ENCODE measurements around the gene TRPT1. TPM values are rescaled to one million over a fixed set of nuclear protein-coding genes. Genes with fewer than 3 reads are reported as not detected.

Gene TRPT1
- polyA plus RNA-seq, 2 of the 4 experiments (the other 2 are of a cell fraction), result 18.6 to 28.5 TPM

GRCh38 chr11:64261556-64262080 lies 35.6 kb upstream of the TRPT1 start:
- Histone ChIP-seq H3K4me2 (no peak overlapping the region), H3K27ac (no peak overlapping the region), H3K4me3 (no peak overlapping the region), H3K4me1 (peaks cover 2% of the 10 kb centered on the region; the same call in 1 of the 3 replicates), H3K9me3 (no peaks in the 10 kb centered on the region)
- POLR2A ChIA-PET, result no interaction called here
- DNase-seq (ENCODE audit: low read depth in 1 of 2, low spot score in 1 of 2), result no peak
- ATAC-seq, result no peak
- no peak for FAIRE-seq
- CTCF ChIA-PET, result interaction anchor here (13.4 to 16.0 kb wide), 2 partner anchors 14 to 41 kb away, joined by 220 read pairs; partner anchors contain the start of genes CATSPERZ, ESRRA, PLCB3 and PPP1R14B
- TF ChIP-seq ZFP36 (IDR thresholded peaks at IDR 0.05; ENCODE audit: borderline replicate concordance, partially characterized antibody) (no peak), NFE2L2 (conservative IDR thresholded peaks at IDR 0.05; ENCODE audit: low read length) (no peak), RNF2 (IDR thresholded peaks at IDR 0.05; ENCODE audit: borderline replicate concordance, low read depth) (no peak), POLR2A (IDR thresholded peaks at IDR 0.05; ENCODE audit: low read length) (no peak), JUN (IDR thresholded peaks at IDR 0.05) (no peak), SMC3 (IDR thresholded peaks at IDR 0.05) (no peak), HOXA7 (CRISPR knock-in tag; IDR thresholded peaks at IDR 0.05) (no peak), FOSL2 (IDR thresholded peaks at IDR 0.05) (no peak), FOSL2 (CRISPR knock-in tag; IDR thresholded peaks at IDR 0.05) (no peak), MAX (IDR thresholded peaks at IDR 0.05) (no peak), TP53 (CRISPR knock-in tag; IDR thresholded peaks at IDR 0.05) (no peak), HMGXB4 (CRISPR knock-in tag; IDR thresholded peaks at IDR 0.05; ENCODE audit: borderline replicate concordance) (no peak)
- WGBS (ENCODE audit: missing lambda C conversion rate), result 93% methylated on average over 13 of the region's 18 CpGs

- ATAC-seq, result no peak
- 88% methylated on average over 6 of the region's 6 CpGs for WGBS (ENCODE audit: missing lambda C conversion rate)
These were observed 34.2 kb upstream of the TRPT1 start for GRCh38 chr11:64260147-64260708.

GRCh38 chr11:64259533-64260067 lies 33.6 kb upstream of the TRPT1 start:
- DNase-seq (ENCODE audit: low read depth in 1 of 2, low spot score in 1 of 2), result no peak
- ChIA-PET POLR2A (no interaction called here), CTCF (interaction anchor here (6.4 to 16.0 kb wide), 3 partner anchors 12 to 43 kb away, joined by 76 to 220 read pairs (median 220); partner anchors contain the start of genes CATSPERZ, ESRRA, PLCB3 and PPP1R14B)
- Histone ChIP-seq H3K27ac (no peak overlapping the region), H3K9me3 (no peaks in the 10 kb centered on the region), H3K4me3 (no peak overlapping the region), H3K4me1 (peaks cover 4% of the 10 kb centered on the region; the same call in 1 of the 3 replicates), H3K4me2 (no peak overlapping the region)
- FAIRE-seq, result no peak
- TF ChIP-seq HES2 (IDR thresholded peaks at IDR 0.05) (no peak), KDM5A (IDR thresholded peaks at IDR 0.05) (no peak), EHMT2 (IDR thresholded peaks at IDR 0.05; ENCODE audit: low read depth) (no peak), CHD2 (IDR thresholded peaks at IDR 0.05; ENCODE audit: low read length, partially characterized antibody) (no peak), POLR2AphosphoS2 (conservative IDR thresholded peaks at IDR 0.05; ENCODE audit: low read length) (no peak), CTCF (IDR thresholded peaks at IDR 0.05) (no peak), ZSCAN20 (CRISPR knock-in tag; IDR thresholded peaks at IDR 0.05) (no peak)
- WGBS (ENCODE audit: missing lambda C conversion rate), result 85% methylated on average over 4 of the region's 4 CpGs
- no peak for ATAC-seq

More at GRCh38 chr11:64260147-64260708, 34.2 kb upstream of the TRPT1 start:
- Histone ChIP-seq H3K4me1 (peaks cover 4% of the 10 kb centered on the region; the same call in 1 of the 3 replicates), H3K27ac (no peak overlapping the region), H3K4me2 (no peak overlapping the region), H3K4me3 (no peak overlapping the region), H3K9me3 (no peaks in the 10 kb centered on the region)
- ChIA-PET POLR2A (interaction anchor here (0.6 kb wide), 1 partner anchor 57 kb away, joined by 3 read pairs; the partner anchor contains the start of gene TRMT112), CTCF (interaction anchor here (13.4 to 16.0 kb wide), 2 partner anchors 13 to 43 kb away, joined by 220 read pairs; partner anchors contain the start of genes CATSPERZ, ESRRA, PLCB3 and PPP1R14B)
- FAIRE-seq, result no peak
- DNase-seq (ENCODE audit: low read depth in 1 of 2, low spot score in 1 of 2), result no peak
- TF ChIP-seq CBX8 (IDR thresholded peaks at IDR 0.05) (no peak), POLR2AphosphoS2 (conservative IDR thresholded peaks at IDR 0.05; ENCODE audit: low read length) (no peak), GATA3 (IDR thresholded peaks at IDR 0.05; ENCODE audit: borderline replicate concordance) (no peak), ZSCAN20 (CRISPR knock-in tag; IDR thresholded peaks at IDR 0.05) (no peak), ZC3H11A (IDR thresholded peaks at IDR 0.05) (no peak), HES2 (IDR thresholded peaks at IDR 0.05) (no peak), RCOR1 (IDR thresholded peaks at IDR 0.05; ENCODE audit: low read depth, low read length) (no peak), NPAS2 (CRISPR knock-in tag; IDR thresholded peaks at IDR 0.05; ENCODE audit: borderline replicate concordance) (no peak)

Measured in A549 (cell line).